GM12878 (cell line): ENCODE measurements around the gene TBC1D8. TPM values are rescaled to one million over a fixed set of nuclear protein-coding genes. Genes with fewer than 3 reads are reported as not detected.

Source experiments
- ATAC-seq: fragments of 200-7000 bp; cut with Tn5 transposase; 3 replicates; pipeline ENCODE4 v1.9.1; 2020; ENCODE audit warnings: mild to moderate bottlenecking, moderate library complexity
- BruUV-seq: library from RNA; stranded (reverse); fragments of 400-500 nt; replicated peaks from 2 replicates; lab custom pipeline; 2021; lab: Mats Ljungman, UMichigan
- CTCF ChIA-PET: fragments of 300-600 bp; sonication (Branson Sonifier 250); formaldehyde crosslinking; extraction: SDS; loops from one replicate; lab custom pipeline; 2021; ENCODE audit warnings: inconsistent platforms; lab: Yijun Ruan, JAX
- POLR2A ChIA-PET: fragments of 350-600 bp; formaldehyde crosslinking; extraction: SDS; loops from one replicate; lab custom pipeline; 2021; ENCODE audit warnings: inconsistent platforms; lab: Charles Lee
- RAD21 ChIA-PET: fragments of 300-600 bp; sonication (Branson Sonifier 250); formaldehyde crosslinking; loops from one replicate; lab custom pipeline; 2023; ENCODE audit warnings: antibody characterized with exemption; ENCODE audit not compliant: unreplicated experiment; lab: Charles Lee
- SMC1A ChIA-PET: fragments of 300-600 bp; sonication (Branson Sonifier 250); formaldehyde crosslinking; loops from one replicate; lab custom pipeline; 2023; ENCODE audit not compliant: unreplicated experiment, uncharacterized antibody; lab: Charles Lee
- DNase-seq: peaks from one replicate; pipeline ENCODE4 v3.0.0-alpha.2; 2011; ENCODE audit warnings: low read depth, low spot score
- FAIRE-seq: peaks from 3 replicates; lab custom pipeline; 2011; peaks lifted over from hg19 to GRCh38; lab: Jason Lieb, UNC
- H2AFZ ChIP-seq: 2 replicates; pipeline ENCODE4 v1.6.0; 2011; ENCODE audit warnings: low read depth, low read length, control low read depth; ENCODE audit not compliant: control insufficient read depth
- H3K27ac ChIP-seq: 2 replicates; pipeline ENCODE4 v1.5.1; 2011; ENCODE audit warnings: control low read depth; ENCODE audit not compliant: control insufficient read depth, insufficient read depth
- H3K27me3 ChIP-seq, 2 experiments: replicated peaks in 1 of 2; 2 replicates each; pipeline versions ENCODE4 v1.6.0 to v1.6.1; 2011; ENCODE audit warnings: low read length in 1 of 2; ENCODE audit not compliant: control insufficient read depth in 2 of 2, insufficient read depth in 2 of 2
- H3K36me3 ChIP-seq, 2 experiments: 2 replicates each; pipeline ENCODE4 v1.5.1; 2011; ENCODE audit warnings: low read length in 1 of 2; ENCODE audit not compliant: control insufficient read depth in 2 of 2, insufficient read depth in 2 of 2
- H3K4me1 ChIP-seq: 2 replicates; pipeline ENCODE4 v1.6.1; 2011; ENCODE audit warnings: mild to moderate bottlenecking, low read length, moderate library complexity, mixed read lengths; ENCODE audit not compliant: control insufficient read depth, insufficient read depth
- H3K4me2 ChIP-seq: 2 replicates; pipeline ENCODE4 v1.6.0; 2011; ENCODE audit warnings: control low read depth; ENCODE audit not compliant: control insufficient read depth, insufficient read depth
- H3K4me3 ChIP-seq: fragments of 200-600 bp; sonication (generic); 2 replicates; pipeline ENCODE4 v1.5.1; 2016
- H3K79me2 ChIP-seq: 2 replicates; pipeline ENCODE4 v1.6.0; 2011; ENCODE audit warnings: low read length; ENCODE audit not compliant: control insufficient read depth, insufficient read depth
- H3K9ac ChIP-seq: 2 replicates; pipeline ENCODE4 v1.8.0; 2011; ENCODE audit warnings: low read length, control low read depth, mixed read lengths; ENCODE audit not compliant: control insufficient read depth, insufficient read depth
- H3K9me3 ChIP-seq: replicated peaks from 3 replicates; pipeline ENCODE4 v1.5.1; 2011; ENCODE audit warnings: mild to moderate bottlenecking, low read length; ENCODE audit not compliant: control insufficient read depth, insufficient read depth
- H4K20me1 ChIP-seq: 2 replicates; pipeline ENCODE4 v1.6.0; 2011; ENCODE audit not compliant: control insufficient read depth, insufficient read depth
- ATF7 ChIP-seq: fragments of 450-650 bp; IDR thresholded peaks from 2 replicates; pipeline ENCODE4 v1.6.1; 2016; ENCODE audit warnings: low read depth, mild to moderate bottlenecking
- CBX3 ChIP-seq: fragments of 200-600 bp; sonication (generic); IDR thresholded peaks from 2 replicates; pipeline ENCODE4 v1.6.1; 2016; ENCODE audit warnings: low read depth, borderline replicate concordance
- HCFC1 ChIP-seq: fragments of 150-350 bp; IDR thresholded peaks from 2 replicates; pipeline ENCODE4 v1.6.1; 2014; ENCODE audit warnings: low read length
- NBN ChIP-seq: fragments of 450-650 bp; IDR thresholded peaks from 2 replicates; pipeline ENCODE4 v1.6.1; 2016
- RCOR1 ChIP-seq: conservative IDR thresholded peaks from 2 replicates; pipeline ENCODE4 v1.6.1; 2012; ENCODE audit warnings: low read depth, low read length, improper control_type of control experiment
- RFX5 ChIP-seq: IDR thresholded peaks from 2 replicates; pipeline ENCODE4 v1.6.1; 2011; ENCODE audit warnings: low read depth, low read length, improper control_type of control experiment
- SIN3A ChIP-seq: IDR thresholded peaks from 2 replicates; pipeline ENCODE4 v1.6.1; 2012; ENCODE audit warnings: low read depth, low read length, improper control_type of control experiment
- SREBF1 ChIP-seq: IDR thresholded peaks from 2 replicates; pipeline ENCODE4 v1.6.1; 2012; ENCODE audit warnings: mild to moderate bottlenecking, low read length
- TAF1 ChIP-seq: IDR thresholded peaks from 2 replicates; pipeline ENCODE4 v1.6.1; 2011; ENCODE audit warnings: mild to moderate bottlenecking, low read depth, low read length, borderline replicate concordance
- ZNF217 ChIP-seq: fragments of 450-650 bp; IDR thresholded peaks from 2 replicates; pipeline ENCODE4 v1.6.1; 2017; ENCODE audit warnings: antibody characterized with exemption, mild to moderate bottlenecking
- WGBS: methylation state at CpG from one replicate; pipeline ENCODE4 v1.1.6; 2016; ENCODE audit warnings: low lambda C conversion rate; ENCODE audit not compliant: insufficient replicate concordance, insufficient coverage; ENCODE audit errors: missing lambda C conversion rate; 5-methylcytosine and 5-hydroxymethylcytosine counted together
- in situ Hi-C: fragments of 300-500 bp; cut with MboI; formaldehyde crosslinking; loops from 9 replicates; pipeline ENCODE4 v1.14.3; 2018; ENCODE audit warnings: mixed read lengths
- intact Hi-C: fragments of 100-400 bp; cut with micrococcal nuclease; formaldehyde crosslinking; loops from one replicate; pipeline ENCODE4 v1.14.2; 2022; ENCODE audit not compliant: unreplicated experiment
- polyA plus RNA-seq, 11 experiments: library from polyadenylated mRNA; depleted of rRNA in 4 of 11; unstranded in 6 of 11; stranded (reverse) in 5 of 11; fragments of >200 nt; fragmentation: Nextera tagmentation in 4 of 11; fragmentation: Illumina TruSeq in 1 of 11; extraction: Ambion mirVana in 4 of 11; extraction: Trizol in 1 of 11; gene quantifications; 1 replicate in 1 of 11; 2 replicates in 10 of 11; pipeline versions ENCODE4 v1.2.1 to v1.2.3, GENCODE V29; 2011 to 2016; ENCODE audit warnings: inconsistent platforms in 2 of 11, missing spikeins in 2 of 11, low read depth in 1 of 11
- total RNA-seq, 4 experiments: library from RNA; depleted of rRNA in 3 of 4; stranded (reverse); fragments of >200 nt in 3 of 4; fragmentation: Illumina TruSeq in 1 of 4; extraction: Trizol in 1 of 4; gene quantifications; 2 replicates each; pipeline versions ENCODE4 v1.2.1 to v1.2.3, GENCODE V29; 2013 to 2021
- TF ChIP-seq, protein P1 (sequence below): fragments of 450-650 bp; conservative IDR thresholded peaks from 2 replicates; pipeline ENCODE4 v1.6.1; 2017; ENCODE audit warnings: mild to moderate bottlenecking, moderate library complexity
- TF ChIP-seq, protein P2 (sequence below): fragments of 150-350 bp; IDR thresholded peaks from 2 replicates; pipeline ENCODE4 v1.6.1; 2014; ENCODE audit warnings: mild to moderate bottlenecking, low read depth, low read length

The TBC1D8 gene
- total and polyA plus RNA-seq, 10 of the 15 experiments (the other 5 are each of a cell fraction or from before 2014, with no cell fraction given): 0.80 to 4.9 (median 4.4) TPM

DNA sequence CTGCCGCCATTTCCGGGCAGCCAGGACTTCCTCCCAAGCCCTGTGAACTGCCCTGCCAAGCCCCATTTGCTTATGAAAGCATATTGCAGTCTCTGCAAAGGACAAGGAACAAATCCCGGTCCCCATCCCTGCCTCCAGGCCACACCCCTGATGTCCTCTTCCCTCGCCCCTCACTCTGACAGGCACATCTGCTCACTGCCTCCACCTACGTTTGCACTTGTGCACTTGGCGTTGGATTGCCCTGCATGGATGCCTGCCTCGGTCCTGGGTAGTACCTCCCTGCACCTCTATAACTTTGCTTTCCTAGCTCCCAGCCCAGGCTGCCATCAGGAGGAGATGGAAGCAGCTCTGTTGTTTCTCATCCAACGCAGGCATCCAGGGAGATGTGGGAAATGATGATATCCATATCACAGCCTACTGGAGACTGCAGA is 168.7 kb downstream of the TBC1D8 start:
- Histone ChIP-seq H3K27me3 (peaks cover 0 to under 1% of the 10 kb centered on the region in 2 experiments; a peak in 1 of 4 replicates), H3K9ac (no peak overlapping the region), H2AFZ (no peak overlapping the region), H3K4me1 (peaks cover under 1% of the 10 kb centered on the region), H4K20me1 (no peaks in the 10 kb centered on the region), H3K9me3 (no peaks in the 10 kb centered on the region), H3K4me3 (no peak overlapping the region), H3K36me3 (no peaks in the 10 kb centered on the region), H3K27ac (no peak overlapping the region), H3K79me2 (no peaks in the 10 kb centered on the region), H3K4me2 (no peak overlapping the region)
- ChIA-PET SMC1A (interaction anchor here (0.6 to 1.2 kb wide), 3 partner anchors 79 to 624 kb away, joined by 3 to 6 read pairs (median 3); no protein-coding TSS in a partner anchor), RAD21 (interaction anchor here (0.9 to 1.0 kb wide), 2 partner anchors 170 to 721 kb away, joined by 3 read pairs; no protein-coding TSS in a partner anchor), POLR2A (no interaction called here), CTCF (interaction anchor here (0.7 to 2.0 kb wide), 4 partner anchors 253 to 770 kb away, joined by 3 to 7 read pairs (median 6); no protein-coding TSS in a partner anchor)
- no peak for ATAC-seq
- no peak for DNase-seq
- no TSS peak for BruUV-seq
- no peak for TF ChIP-seq SIN3A
- TF ChIP-seq SREBF1: no peak
- no peak for TF ChIP-seq CBX3
- no peak for TF ChIP-seq NBN
- no peak for TF ChIP-seq RCOR1
- no peak for TF ChIP-seq RFX5
- no peak for TF ChIP-seq HCFC1
- TF ChIP-seq ATF7: no peak
- TF ChIP-seq, protein P1, sequence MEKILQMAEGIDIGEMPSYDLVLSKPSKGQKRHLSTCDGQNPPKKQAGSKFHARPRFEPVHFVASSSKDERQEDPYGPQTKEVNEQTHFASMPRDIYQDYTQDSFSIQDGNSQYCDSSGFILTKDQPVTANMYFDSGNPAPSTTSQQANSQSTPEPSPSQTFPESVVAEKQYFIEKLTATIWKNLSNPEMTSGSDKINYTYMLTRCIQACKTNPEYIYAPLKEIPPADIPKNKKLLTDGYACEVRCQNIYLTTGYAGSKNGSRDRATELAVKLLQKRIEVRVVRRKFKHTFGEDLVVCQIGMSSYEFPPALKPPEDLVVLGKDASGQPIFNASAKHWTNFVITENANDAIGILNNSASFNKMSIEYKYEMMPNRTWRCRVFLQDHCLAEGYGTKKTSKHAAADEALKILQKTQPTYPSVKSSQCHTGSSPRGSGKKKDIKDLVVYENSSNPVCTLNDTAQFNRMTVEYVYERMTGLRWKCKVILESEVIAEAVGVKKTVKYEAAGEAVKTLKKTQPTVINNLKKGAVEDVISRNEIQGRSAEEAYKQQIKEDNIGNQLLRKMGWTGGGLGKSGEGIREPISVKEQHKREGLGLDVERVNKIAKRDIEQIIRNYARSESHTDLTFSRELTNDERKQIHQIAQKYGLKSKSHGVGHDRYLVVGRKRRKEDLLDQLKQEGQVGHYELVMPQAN: no peak
- TF ChIP-seq ZNF217: no peak
- TF ChIP-seq TAF1: no peak
- TF ChIP-seq, protein P2, sequence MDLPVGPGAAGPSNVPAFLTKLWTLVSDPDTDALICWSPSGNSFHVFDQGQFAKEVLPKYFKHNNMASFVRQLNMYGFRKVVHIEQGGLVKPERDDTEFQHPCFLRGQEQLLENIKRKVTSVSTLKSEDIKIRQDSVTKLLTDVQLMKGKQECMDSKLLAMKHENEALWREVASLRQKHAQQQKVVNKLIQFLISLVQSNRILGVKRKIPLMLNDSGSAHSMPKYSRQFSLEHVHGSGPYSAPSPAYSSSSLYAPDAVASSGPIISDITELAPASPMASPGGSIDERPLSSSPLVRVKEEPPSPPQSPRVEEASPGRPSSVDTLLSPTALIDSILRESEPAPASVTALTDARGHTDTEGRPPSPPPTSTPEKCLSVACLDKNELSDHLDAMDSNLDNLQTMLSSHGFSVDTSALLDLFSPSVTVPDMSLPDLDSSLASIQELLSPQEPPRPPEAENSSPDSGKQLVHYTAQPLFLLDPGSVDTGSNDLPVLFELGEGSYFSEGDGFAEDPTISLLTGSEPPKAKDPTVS: no peak
- WGBS: 44% methylated on average over 8 of the region's 8 CpGs
- in situ Hi-C loops (loop anchor here (5.0 to 10.0 kb wide), 4 partner anchors 248 to 718 kb away; no protein-coding TSS in a partner anchor), intact Hi-C loops (no loop called here)
- no peak for FAIRE-seq
